NCI-H526 (cell line): Measurements from ENCODE around the gene WIZ.
"Not testable (repeated sequence)": the region's sequence is repeated elsewhere in the genome, so short reads cannot be mapped to it uniquely, and the experiment has no call there.

Experiments
- DNase-seq, 2 experiments: peaks; one replicate each; lab custom pipeline; 2025; lab: John Stamatoyannopoulos, UW

The WIZ gene, protein sequence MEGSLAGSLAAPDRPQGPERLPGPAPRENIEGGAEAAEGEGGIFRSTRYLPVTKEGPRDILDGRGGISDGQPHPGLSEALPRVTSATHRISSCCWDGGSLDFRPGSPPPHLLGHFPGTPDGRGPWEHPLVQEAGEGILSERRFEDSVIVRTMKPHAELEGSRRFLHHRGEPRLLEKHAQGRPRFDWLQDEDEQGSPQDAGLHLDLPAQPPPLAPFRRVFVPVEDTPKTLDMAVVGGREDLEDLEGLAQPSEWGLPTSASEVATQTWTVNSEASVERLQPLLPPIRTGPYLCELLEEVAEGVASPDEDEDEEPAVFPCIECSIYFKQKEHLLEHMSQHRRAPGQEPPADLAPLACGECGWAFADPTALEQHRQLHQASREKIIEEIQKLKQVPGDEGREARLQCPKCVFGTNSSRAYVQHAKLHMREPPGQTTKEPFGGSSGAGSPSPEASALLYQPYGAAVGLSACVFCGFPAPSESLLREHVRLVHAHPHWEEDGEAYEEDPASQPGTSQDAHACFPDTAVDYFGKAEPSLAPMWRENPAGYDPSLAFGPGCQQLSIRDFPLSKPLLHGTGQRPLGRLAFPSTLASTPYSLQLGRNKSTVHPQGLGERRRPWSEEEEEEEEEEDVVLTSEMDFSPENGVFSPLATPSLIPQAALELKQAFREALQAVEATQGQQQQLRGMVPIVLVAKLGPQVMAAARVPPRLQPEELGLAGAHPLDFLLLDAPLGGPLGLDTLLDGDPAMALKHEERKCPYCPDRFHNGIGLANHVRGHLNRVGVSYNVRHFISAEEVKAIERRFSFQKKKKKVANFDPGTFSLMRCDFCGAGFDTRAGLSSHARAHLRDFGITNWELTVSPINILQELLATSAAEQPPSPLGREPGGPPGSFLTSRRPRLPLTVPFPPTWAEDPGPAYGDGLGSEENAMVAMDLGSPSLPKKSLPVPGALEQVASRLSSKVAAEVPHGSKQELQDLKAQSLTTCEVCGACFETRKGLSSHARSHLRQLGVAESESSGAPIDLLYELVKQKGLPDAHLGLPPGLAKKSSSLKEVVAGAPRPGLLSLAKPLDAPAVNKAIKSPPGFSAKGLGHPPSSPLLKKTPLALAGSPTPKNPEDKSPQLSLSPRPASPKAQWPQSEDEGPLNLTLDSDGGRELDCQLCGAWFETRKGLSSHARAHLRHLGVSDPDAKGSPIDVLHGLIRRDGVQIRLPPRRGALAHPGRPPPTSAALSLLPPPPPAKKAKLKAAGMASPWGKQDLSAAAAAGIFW (N-terminal part only)

DNA sequence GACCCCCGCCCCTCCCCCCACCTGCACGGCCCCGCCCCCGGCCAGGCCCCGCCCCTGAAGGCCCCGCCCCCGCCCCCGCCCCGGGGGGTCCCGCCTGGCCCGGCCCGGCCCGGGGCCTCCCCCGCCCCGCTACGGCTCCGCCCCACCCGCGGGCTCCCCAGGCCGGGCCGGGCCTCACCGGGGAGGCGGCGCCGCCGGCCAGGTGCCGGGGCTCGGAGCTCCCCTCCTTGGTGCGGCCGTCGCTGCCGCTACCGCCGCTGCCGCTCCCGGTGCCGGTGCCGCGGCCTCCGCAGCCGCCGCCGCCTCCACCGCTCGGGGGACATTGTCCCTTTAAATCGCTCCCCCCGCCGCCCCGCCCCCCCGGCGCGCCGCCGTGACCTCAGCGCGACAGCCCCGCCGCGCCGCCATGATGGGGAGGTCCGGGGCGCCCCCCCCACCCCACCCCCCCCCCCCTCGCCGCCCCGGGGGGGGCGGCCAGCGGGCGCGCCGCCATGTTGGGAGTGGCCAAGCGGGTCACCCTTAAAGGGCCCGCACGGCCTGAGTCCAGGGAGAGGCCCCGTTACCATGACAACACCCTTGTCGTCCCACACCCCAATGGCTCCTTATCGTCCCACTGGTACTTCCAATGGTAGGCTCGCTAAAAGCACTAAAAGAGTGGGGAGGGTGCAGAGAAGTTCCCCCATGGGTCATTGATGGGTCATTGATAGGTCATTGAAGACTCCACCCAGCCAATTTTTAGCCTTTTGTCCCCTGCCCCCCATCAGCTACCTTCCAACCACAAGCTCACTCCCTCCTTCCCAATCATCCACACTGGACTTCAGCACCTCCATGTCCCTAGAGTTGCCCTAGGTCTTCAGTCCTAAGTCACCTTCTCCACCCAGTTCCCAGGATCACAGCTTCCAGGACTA, at the start of gene WIZ:
WIZ (minus strand) TSS at position 337 of the 908 bp plus-strand sequence. CDS start 1,649 bp downstream, outside the sequence.
- peak in 1 of 2 experiments; percentile 69 for DNase-seq

DNA sequence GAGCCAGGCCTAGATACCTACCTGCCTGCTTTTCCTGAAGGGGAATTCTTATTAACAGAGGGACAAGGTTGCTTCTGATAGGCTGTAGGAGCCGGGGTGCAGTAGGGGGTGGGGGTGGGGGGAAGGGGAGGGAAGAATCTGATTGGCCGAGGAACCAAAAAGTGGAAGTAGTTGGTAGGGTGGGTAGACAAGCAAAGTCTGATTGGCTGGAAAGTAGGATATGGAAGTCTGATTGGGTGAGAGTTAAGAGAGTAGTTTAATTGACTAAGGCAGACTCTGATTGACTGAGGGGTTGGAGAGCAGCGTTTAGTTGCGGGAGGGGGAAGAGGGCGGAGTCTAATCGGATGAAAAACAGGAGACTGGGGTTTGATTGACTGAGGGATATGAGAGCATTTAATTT, 49.2 kb upstream of the WIZ start:
- DNase-seq: no peak

DNA sequence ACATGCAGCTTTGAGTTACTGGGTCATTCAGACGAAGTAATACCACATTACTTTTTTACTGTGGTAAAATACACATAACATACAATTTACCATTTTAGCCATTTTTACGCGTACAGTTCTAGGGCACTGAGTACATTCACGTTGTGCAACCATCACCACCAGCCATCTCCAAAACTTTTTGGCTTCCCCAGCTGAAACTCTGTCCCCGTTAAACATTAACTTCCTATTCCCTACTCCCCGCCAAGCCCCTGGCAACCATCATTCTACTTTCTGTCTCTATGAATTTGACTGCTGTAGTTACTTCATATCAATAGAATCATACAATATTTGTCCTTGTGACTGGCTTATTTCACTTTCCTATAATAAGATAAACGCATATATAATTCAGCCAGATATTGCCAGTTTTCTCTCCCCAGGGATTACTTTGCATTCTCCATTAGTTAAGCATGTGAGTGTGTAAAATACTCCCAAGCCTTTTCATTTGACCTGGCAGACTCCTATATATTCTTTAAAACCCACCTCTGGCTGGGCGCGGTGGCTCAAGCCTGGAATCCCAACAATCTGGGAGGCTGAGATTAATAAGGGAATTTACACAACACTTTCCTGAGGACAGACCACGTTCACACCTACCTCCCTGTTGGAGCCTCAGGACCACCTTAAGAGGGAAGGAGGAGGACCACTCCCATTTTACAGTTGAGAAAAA, 48.6 kb upstream of the WIZ start:
- DNase-seq: no peak

DNA sequence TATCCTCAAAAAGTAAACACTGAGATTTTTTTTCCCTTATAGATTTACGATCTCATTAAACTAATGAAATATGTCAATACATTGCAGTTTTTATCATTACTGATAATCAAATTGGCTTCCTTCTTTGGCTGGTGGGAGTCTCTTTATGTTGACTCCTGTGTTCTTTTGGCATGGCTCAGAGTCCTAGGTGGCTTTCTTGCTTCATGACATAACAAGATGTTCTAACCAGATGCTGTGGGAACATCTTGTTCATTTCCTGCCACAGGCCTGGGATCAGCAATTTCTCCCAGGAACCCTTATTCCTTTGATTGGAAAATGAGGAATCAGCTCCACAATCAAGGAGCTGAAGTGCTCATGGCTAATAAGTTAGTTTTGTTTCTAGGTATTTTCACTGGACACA, 45.4 kb upstream of the WIZ start:
- DNase-seq: no peak

DNA sequence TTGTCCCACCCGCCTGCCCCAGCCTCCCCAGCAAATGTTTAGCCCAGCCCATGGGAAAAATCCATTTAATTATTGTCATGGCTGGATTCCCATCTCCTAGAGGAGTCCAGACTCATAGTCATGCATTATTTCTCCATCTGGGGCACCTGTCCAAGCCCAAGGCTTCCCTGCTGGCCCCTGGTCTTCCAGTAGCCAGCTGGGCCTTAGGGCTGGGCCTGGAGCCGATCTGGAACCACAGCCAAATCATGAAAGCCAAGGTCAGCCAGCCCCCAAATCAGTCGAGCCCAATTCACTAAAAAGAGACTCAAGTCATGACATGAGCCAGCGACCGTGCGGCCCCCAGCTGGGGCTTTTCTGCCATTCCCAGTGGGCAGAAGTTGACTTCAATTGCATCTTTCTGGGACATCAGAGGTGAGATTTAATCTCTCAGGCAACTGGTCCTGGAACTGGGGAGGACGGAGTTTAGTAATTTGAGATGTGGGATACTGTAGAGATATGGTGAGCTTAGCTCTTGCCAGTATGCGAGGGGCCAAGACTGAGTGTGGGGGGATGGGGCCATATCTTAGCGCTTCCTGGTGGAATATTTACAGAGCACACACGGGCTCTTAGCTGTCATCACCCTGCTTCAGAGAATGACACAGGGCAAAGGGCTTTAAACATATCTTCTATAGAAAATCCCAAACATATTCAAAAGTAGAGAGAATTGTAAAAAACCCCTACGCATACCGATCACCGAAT, 38.9 kb upstream of the WIZ start:
- no peak for DNase-seq

DNA sequence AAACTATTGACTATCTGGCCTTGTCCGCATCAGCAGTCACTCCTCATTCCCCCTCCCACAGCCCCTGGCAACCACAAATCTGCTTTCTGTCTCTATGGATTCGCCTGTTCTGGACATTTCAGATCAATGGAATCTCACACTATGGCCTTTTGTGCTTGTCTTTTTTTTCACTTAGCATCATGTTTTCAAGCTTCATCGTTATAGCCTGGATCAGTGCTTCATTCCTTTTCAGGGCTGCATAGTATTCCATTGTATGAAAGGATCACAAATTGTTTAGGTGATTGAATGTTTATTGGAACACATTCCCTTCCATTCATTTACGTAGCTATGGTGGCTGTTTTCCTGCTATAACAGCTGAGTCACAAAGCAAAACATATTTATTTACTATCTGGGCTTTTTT, 37.3 kb upstream of the WIZ start:
- DNase-seq: no peak

DNA sequence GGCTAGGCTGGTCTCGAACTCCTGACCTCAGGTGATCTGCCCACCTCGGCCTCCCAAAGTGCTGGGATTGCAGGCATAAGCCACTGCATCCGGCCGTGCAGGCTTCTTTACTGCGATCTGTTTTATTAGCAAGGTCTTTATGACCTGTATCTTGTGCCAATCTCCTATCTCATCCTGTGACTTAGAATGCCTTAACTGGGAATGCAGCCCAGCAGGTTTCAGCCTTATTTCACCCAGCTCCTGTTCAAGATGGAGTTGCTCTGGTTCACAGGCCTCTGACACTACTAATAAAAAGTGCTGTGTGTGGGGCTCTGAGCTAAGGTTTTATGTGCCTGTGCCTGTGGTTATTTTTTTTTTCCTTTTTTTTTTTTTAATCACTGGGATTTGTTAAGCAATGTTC, 36.0 kb upstream of the WIZ start:
- not testable (repeated sequence) for DNase-seq

DNA sequence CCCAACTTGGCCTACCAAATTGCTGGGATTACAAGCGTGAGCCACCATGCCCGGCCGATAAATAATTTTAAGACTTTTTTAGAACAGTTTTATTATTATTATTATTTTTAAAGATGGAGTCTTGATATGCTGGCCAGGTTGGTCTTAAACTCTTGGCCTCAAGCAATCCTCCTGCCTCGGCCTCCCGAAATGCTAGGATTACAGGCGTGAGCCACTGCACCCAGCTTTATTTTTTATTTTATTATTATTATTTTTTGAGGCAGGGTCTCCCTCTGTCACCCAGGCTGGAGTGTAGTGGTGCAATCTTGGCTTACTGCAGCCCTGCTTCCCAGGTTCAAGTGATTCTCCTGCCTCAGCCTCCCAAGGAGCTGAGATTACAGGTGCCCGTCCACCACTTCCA, 31.2 kb upstream of the WIZ start:
- not testable (repeated sequence) for DNase-seq

DNA sequence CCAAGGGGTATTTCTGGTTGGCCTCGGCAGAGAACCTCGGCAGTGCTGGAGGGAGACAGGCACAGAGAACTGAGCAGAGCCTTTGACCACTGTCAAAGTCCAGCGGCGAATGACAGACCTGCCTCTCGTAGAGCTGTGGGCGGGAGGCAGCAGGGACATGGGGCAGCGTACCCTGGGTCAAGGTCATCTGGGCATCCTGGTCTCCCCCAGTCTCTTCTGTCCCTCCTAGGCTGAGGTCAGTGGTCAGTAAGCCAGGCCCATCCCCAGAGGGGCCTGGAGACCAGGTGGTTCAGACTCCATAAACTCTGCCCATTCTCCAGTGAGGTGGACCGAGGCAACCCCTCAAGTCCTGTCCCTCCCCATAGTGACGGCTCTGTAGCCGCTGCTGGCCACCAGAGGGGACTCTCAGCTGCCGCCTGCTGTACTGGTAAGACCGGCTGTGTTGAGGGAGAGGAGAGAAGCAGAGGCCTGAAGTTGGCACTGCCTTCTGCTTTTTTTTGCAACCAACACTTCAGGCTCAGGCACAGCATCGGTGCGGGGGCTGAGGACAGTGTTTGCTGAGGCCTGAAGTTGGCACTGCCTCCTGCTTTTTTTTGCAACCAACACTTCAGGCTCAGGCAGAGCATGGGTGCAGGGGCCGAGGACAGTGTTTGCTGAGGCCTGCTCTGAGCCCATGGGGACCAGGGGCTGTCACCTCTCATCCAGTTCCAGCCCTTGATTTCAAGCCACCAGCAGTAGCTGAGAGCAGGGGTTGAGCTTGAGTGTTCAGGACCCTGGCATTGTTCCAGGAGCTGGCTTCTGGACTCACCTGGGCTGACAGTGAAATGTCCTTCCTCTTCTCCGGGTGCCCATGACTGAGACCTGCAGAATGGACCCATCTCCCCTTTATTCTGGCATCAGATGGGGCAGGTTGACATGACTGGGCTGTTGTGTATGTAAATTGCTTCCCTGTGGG, 29.9 kb upstream of the WIZ start, which contains the start of gene PGLYRP2:
PGLYRP2 (minus strand) TSS at position 111 of the 955 bp plus-strand sequence. CDS start 130 bp downstream, outside the sequence.
- no peak for DNase-seq

DNA sequence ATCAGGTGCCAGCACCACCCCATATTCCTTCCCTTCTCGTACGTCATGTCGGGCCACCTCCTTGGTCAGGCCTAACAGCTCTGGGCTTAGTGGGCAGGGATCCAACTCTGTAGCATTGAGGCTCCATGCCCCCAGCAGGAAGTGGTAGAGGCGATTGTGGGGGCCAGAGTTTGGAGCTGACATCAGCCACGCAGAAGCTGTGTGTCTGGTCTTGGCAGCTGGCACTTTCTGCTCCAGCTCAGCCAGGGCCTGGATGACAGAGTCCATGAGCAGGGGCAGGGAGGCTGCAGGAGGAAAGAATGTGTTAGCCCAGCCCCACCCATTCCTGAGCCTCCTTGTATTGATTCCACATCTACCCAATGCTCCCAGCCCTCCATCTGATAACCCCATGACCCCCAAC, 26.6 kb upstream of the WIZ start:
- no peak for DNase-seq

DNA sequence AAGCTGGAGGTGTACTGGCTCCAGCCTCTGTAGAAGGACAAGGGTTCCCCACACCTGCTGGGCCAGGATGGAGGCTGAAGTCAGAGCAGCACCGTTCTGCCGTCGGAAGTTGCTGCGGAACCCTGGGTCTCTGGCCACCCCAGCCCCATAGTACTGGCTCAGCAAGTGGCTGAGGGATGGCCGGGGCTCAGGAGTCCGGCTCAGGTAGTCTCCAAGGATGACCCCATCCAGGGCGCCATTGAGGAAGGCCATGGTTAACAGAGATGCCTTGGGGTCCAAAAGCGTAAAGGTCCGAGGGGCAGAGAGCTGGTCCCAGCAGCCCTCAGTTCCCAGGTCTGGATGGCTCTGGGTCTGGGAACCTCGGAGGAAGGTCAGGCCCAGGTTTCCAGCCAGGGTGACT, 25.9 kb upstream of the WIZ start:
- no peak for DNase-seq

DNA sequence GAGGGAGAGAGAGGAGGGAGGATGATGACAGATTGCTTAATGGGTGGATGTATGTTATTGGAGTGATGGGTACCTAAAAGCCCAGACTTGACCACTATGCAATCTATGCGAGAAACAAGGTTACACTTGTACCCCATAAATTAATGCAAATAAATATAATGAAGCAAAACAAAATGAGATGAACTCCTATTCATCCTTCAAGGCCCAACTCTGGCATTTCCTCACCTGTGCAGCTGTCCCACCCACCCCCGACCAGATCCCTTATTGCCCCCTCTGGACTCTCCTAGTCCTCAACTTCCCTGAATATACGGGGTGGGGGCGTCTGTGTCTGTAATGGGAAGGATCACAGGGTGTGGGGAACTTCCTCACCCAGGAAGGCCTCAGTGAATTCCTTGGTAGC, 25.4 kb upstream of the WIZ start:
- DNase-seq: no peak

DNA sequence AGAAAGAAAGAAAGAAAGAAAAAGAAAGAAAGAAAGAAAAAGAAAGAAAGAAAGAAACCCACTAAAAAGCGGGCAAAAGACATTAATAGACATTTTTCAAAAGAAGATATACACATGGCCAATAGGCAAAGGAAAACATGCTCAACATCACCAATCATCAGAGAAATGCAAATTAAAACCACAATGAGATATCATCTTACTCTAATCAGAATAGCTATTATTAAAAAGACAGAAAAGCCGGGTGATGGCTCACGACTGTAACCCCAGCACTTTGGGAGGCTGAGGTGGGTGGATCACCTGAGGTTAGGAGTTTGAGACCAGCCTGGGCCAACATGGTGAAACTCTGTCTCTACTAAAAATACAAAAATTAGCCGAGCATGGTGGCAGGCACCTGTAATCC, 24.1 kb upstream of the WIZ start:
- peak in 1 of 2 experiments; percentile 16 for DNase-seq

DNA sequence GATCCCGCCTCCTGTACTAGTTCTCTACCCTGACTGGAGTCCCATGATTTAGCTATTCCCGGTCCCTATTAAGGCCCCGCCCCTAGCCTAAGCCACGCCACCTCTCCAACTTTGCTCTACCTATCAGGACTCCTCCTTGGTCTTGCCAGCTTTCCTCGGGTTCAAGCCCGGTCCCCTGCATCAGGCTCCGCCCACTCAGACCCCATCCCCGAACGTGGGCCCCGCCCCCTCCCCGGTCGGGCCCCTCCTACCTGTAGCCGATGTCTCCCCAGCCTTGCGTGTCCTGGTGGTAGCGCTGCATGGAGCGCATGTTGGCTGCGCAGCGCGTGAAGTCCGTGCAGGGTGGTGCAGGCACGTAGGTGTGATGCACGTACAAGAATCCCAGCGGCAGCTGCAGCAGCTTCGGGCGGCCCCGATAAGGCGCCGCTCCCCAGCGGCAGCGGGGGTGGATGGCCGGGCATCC, 21.9 kb upstream of the WIZ start:
- no peak for DNase-seq

DNA sequence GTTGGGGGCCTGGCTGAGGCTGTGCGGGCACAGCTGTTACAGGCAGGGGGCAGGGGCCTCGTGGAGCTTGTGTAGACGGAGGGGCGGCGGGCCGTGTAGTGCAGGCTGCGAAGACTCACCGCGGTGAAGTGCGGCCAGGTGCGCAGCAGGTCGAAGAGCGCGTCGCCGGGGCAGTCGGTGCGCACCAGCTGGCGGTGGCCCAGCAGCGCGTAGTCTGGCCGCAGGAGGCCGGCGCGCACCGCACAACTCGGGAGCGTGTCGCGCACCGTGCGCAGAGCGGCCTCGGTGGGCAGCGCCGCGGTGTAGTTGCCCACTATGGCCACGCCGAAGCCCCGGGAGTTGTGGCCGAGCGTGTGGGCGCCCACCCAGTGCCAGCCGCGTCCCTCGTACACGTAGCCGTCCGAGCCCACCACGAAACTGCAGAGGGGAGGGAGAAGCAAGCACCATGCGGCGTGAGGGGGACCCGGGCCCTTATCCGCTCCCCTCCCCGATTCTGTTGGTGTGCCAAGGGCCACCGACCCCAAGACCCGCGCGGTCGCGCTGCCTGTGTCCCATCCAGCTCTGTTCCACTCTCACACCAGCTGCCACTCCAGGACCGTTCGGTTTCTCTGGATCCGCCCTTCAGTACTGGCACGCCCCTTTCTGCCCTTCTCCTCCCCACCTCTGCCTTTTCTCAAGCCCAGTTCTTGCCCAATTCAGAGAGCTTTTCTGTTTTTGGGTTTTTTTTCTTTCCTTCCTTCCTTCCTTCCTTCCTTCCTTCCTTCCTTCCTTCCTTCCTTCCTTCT, 19.9 kb upstream of the WIZ start:
- no peak for DNase-seq

DNA sequence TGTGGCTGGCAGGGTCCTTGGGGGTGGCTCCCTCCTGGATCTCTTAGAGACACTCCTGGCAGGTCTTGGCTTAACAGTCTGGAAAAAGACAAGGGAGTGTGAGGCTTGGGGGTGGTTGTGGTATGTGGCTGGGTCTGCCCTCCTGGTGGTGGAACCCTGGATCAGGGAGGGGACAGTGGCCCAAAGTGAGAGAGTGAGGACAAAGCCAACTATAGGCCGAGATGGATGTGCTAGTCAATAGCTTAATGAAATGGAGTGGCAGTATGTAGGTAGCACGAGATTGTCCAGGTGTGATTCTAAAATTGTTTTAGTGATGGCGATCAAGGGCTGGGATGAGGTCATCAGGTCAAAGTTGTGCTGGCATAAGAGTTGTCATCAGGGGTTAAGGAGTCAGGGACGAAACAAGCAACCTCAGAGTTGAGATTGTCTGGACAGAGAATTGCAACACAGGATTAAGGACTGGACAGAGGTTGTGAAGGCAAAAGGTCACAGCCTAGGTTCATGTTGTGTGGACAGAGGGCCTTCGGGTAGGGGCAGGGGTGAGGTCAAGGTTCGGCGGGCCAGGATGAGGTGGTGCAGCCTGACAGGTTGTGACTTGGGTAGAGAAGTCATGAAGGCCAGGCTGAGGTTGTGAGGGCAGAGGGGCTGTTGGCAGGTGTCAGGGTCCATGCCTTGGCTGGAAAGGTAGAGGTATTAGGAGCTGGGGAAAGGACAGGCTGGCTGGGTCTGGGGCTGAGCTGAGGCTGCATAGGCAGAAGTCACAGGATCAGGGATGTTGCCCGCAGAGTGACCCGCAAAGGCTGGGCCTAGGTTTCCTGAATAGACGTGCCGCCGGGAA, 19.1 kb upstream of the WIZ start:
- DNase-seq: no peak
